SK-N-MC (cell line): ENCODE measurements around the gene PRPSAP1.

Experiments
- EZH2 ChIP-seq: fragments of 200-600 bp; sonication (generic); IDR thresholded peaks from one replicate; pipeline ENCODE4 v1.6.1; 2017; ENCODE audit warnings: antibody characterized with exemption
- POLR2AphosphoS5 ChIP-seq: IDR thresholded peaks from 2 replicates; pipeline ENCODE4 v1.6.1; 2012; ENCODE audit warnings: mild to moderate bottlenecking, low read depth, low read length, borderline replicate concordance

- TF ChIP-seq POLR2AphosphoS5 (no peak), EZH2 (no peak)
Observed at GRCh38 chr17:76360461-76360860, 6.7 kb upstream of the PRPSAP1 start.
